IPS-11a (cell line): ENCODE data around the gene ARHGAP24.
"Not testable (repeated sequence)": the region's sequence is repeated elsewhere in the genome, so short reads cannot be mapped to it uniquely, and the experiment has no call there.

Source experiments
- H3K4me3 ChIP-seq: one replicate; pipeline ENCODE4 v1.5.1; 2013; ENCODE audit warnings: low read depth, low read length, control low read depth

ARHGAP24 gene

GRCh38 chr4:85515701-85516100 is 40.8 kb downstream of the ARHGAP24 start:
- no peak overlapping the region for H3K4me3 ChIP-seq

DNA sequence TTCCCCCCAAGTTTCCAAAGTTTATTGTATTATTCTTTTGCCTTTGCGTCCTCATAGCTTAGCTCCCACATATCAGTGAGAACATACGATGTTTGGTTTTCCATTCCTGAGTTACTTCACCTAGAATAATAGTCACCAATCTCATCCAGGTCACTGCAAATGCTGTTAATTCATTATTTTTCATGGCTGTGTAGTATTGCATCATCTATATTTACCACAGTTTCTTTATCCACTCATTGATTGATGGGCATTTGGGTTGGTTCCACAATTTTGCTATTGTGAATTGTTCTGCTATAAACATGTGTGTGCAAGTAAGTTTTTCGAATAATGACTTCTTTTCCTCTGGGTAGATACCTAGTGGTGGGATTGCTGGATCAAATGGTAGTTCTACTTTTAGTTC is 43.6 kb downstream of the ARHGAP24 start:
- not testable (repeated sequence) for H3K4me3 ChIP-seq

- H3K4me3 ChIP-seq: no peak overlapping the region
These were observed 46.1 kb downstream of the ARHGAP24 start for GRCh38 chr4:85520765-85521749.

GRCh38 chr4:85522277-85522676 is 47.3 kb downstream of the ARHGAP24 start:
- H3K4me3 ChIP-seq: no peak overlapping the region

DNA sequence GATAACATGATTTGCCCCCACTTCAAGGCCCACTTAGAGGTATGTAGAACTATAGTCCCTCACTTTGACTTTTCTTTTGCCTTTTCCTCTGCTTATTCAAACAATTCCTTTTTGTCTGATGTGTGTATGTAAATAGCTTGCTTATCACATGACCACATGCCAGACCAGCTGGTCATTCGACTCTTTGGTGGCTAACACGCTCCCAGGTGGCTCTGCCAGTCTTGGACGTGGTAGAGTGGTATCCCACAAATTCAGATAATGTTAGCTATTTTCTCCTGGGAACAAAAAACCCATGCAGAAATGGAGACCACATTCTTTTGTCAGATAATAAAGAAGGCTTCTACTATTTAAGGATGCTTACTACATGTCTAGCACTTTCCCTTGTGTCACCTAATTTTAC is 47.9 kb downstream of the ARHGAP24 start:
- no peak overlapping the region for H3K4me3 ChIP-seq

DNA sequence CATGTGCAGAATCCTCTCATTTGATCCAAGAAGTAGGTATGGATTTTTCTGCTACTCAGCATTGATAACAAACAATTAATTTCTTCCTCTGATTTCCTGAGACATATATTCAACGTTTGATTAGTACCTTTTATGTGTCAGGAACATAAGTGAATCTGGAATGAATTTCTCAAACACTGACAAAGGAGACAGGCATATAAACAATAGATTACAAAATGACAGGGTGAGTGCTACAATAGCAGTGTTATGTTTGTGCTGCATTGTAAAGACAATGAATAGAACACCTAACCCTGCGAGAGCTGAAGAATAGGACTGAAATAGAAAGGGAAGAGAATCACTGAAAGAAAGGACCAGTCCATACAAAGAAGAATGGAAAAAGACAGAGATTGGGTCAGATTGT is 52.9 kb downstream of the ARHGAP24 start:
- H3K4me3 ChIP-seq: no peak overlapping the region

GRCh38 chr4:85531560-85532341 is 56.8 kb downstream of the ARHGAP24 start:
- no peak overlapping the region for H3K4me3 ChIP-seq

DNA sequence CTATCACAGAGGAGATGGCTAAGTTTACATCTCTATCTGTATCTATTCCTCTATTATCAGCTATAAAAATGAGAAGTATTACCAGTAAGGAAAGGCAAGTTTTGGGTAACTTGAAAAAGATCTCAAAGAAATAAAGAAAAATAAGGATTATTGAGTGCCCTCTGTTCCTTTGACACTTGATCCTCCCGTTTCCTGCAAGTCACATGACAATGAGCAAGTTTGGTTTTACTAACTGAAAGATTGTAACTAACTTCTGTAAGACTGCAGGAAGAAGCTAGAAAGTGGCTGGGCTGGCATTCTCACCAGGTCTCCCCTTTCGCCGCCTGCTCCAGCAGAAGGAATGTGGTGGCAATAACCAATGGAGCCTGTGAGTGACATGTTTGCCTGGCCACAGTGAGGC is 59.2 kb downstream of the ARHGAP24 start:
- H3K4me3 ChIP-seq: no peak overlapping the region

GRCh38 chr4:85543832-85544231 is 68.9 kb downstream of the ARHGAP24 start:
- H3K4me3 ChIP-seq: no peak overlapping the region

- no peak overlapping the region for H3K4me3 ChIP-seq
These were observed 69.8 kb downstream of the ARHGAP24 start for GRCh38 chr4:85544751-85545150.

DNA sequence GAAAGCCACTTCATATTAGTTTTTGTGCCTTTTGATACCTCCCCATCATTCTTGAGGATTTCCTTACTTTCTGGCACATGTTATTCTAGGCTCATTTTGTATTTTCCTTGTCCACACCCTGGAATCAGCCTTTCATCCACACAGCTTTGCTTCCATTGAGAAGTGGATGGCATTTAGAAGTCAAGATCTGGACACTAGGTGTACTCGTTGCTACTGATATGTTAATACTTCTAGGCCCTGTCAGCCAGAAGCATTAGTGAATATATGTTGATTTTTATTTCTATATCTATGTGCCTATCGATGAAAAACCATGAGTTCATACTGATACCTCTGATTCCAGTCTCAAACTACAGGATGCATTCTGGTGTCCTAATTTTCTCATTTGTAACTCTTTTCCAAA is 73.2 kb downstream of the ARHGAP24 start:
- H3K4me3 ChIP-seq: no peak overlapping the region

DNA sequence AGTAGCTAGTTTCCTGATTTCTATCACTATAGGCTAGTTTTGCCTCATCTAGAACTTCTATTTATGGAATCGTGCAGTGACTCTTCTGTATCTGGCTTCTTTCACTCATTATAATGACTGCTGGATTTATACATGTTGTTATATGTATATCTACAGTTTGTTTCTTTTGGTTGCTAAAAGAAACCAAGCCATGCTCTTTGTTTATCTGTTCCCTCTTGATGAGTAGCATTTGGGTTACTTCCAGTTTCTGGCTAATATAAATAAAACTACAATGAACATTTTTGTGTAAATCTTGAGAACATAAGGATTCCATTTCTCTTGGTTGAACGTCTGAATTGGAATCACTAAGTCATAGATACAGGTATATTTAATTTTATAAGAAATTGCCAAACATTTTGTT is 73.9 kb downstream of the ARHGAP24 start:
- H3K4me3 ChIP-seq: no peak overlapping the region

DNA sequence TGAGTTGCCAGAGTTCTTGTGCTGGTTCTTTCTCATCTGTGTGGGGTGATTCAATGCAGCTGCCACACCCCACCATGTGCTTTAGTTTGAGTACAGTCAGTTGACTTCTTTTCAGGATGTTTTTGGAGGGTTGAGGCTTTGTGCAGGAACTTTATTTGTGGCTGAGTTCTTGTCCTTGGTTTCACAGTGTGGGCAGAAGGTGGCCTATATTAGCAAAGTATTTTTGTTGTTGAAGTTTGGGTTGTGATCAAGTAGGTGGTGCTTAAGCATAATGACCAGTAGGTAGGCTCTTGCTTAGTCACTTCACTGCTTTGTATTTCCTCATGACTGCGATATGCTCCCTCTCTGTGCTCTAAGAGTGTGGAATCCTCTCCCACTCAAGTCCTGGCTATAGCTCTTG is 80.3 kb downstream of the ARHGAP24 start:
- H3K4me3 ChIP-seq: no peak overlapping the region

GRCh38 chr4:85556283-85556682 is 81.3 kb downstream of the ARHGAP24 start:
- no peak overlapping the region for H3K4me3 ChIP-seq

- H3K4me3 ChIP-seq: no peak overlapping the region
These were observed 82.3 kb downstream of the ARHGAP24 start for GRCh38 chr4:85557016-85557901.

GRCh38 chr4:85565761-85566480 is 91.0 kb downstream of the ARHGAP24 start:
- no peak overlapping the region for H3K4me3 ChIP-seq

- H3K4me3 ChIP-seq: no peak overlapping the region
These were observed 94.9 kb downstream of the ARHGAP24 start for GRCh38 chr4:85569730-85570299.

DNA sequence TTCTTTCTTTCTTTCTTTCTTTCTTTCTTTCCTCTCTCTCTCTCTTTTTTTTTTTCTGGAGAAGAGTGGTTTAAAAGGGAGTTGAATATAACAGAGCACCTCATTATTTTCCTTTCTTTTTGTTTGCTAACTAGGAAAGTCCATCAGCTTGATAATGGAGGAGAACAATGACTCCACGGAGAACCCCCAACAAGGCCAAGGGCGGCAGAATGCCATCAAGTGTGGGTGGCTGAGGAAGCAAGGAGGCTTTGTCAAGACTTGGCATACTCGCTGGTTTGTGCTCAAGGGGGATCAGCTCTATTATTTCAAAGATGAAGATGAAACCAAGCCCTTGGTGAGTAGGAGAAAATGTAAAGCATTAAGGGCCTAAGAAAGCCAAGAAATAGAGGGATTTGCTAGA is 95.4 kb downstream of the ARHGAP24 start:
- H3K4me3 ChIP-seq: no peak overlapping the region

DNA sequence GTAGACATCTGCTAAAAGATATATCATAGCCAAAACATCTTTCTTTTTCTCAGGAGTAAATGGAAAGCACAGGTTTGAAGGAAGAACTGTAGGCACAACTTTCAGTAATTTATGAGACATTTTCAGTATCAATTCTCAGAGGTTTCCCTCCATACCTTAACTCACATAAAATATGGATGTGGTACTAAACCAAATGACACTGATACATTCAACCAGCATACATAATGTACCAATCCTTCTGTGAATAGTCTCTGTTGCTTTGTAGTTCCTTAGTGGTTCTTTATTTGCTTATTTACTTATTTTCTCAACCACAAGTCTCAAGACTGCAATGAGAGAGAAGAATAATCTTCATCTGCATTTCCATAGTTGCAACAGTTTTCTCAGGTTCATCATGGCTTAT is 96.1 kb downstream of the ARHGAP24 start:
- no peak overlapping the region for H3K4me3 ChIP-seq

DNA sequence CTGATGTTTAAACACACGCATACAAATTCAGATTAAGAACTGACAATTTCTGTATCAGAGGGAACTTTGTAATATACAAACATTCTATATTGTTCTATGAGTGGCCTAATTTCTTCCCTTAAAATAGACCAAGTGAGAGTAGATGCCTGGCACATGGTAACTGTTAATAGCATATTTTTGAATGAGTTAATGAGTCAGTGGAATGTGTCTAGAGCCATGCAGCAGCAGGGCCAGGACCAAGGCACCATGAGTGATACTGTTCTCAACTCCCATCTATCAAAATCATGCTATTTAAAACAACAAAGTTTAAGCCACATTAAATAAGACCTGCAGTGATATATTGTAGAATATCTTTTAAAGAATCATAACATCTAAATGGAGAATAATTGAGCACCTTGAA is 98.3 kb downstream of the ARHGAP24 start:
- H3K4me3 ChIP-seq: no peak overlapping the region
